Measurements from ENCODE around the gene TMIE.

Gene TMIE

DNA sequence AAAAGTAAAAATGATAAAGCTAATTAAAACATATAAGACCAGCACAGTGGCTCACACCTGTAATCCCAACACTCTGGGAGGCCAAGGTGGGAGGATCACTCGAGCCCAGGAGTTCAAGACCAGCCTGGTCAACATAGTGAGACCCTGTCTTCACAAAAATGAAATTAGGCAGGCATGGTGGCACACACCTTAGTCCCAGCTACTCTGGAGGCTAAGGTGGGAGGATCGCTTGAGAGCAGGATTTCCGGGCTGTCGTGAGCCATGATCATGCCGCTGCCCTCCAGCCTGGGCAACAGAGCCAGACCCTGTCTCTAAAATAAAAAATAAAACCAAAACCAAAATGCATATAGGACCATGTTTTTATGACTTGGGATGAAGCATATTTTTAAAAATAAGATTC, 21.3 kb downstream of the TMIE start:
- no peak overlapping the region for H3K4me3 ChIP-seq (replicated peaks; ENCODE audit: low read depth, low read length)
- TF ChIP-seq, protein P1, sequence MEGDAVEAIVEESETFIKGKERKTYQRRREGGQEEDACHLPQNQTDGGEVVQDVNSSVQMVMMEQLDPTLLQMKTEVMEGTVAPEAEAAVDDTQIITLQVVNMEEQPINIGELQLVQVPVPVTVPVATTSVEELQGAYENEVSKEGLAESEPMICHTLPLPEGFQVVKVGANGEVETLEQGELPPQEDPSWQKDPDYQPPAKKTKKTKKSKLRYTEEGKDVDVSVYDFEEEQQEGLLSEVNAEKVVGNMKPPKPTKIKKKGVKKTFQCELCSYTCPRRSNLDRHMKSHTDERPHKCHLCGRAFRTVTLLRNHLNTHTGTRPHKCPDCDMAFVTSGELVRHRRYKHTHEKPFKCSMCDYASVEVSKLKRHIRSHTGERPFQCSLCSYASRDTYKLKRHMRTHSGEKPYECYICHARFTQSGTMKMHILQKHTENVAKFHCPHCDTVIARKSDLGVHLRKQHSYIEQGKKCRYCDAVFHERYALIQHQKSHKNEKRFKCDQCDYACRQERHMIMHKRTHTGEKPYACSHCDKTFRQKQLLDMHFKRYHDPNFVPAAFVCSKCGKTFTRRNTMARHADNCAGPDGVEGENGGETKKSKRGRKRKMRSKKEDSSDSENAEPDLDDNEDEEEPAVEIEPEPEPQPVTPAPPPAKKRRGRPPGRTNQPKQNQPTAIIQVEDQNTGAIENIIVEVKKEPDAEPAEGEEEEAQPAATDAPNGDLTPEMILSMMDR (IDR thresholded peaks at IDR 0.05; ENCODE audit: low read depth, low read length, missing control alignments) = no peak
- no peak for DNase-seq (ENCODE audit: extremely low read depth, low read depth)

DNA sequence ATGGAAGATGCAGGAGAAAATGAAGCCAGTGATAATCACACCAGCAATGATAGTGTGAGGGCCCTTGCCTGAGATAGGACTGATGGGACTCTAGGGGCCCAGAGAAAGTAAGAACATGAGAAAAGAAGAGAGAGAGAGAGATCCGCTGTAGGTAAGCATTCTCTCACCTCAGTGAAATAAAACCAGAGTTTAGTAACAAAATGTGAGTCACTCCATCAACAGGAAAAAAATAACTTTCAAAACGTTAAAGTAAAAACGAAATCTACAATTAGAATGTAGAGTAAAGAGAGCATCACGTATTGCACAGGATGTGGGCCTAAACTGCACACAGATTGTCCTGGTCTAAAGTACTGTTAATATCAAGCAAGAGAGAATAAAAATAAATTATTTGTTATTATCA, 23.2 kb downstream of the TMIE start:
- TF ChIP-seq, protein P1 (IDR thresholded peaks at IDR 0.05; ENCODE audit: low read depth, low read length, missing control alignments) = no peak
- no peak overlapping the region for H3K4me3 ChIP-seq (replicated peaks; ENCODE audit: low read depth, low read length)
- DNase-seq (ENCODE audit: extremely low read depth, low read depth) = no peak

DNA sequence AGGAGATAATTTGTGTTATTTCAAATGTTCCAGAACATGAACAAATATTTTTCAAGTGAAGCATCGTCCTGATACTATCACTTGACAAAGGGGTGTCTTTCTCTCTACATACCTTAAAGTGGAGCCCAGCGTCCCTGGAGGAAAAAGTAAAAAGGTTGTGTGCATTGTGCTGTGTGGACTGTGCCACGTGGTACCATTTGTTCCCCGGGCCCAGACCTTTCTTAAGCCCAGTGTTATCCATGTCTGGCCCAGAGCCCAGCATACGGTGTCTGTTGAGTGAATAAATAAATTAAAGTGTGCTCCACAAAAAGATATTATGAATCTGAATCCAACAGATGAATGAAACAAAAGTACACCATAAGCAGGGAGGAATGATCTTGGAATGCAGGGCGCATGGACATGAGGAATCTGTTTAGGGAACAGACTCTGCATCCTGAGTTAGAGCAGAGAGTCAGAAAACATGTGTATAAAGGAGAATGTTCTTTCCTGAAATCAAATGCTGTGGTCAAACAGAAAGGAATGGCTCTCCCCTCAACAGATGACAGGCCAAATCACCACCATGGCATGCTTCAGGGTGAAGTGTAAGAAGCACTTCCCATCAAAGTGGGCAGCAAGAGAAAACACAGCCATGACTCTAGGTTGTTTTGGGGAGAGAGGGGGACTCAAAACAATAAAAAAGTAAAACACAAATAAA, 24.6 kb downstream of the TMIE start:
- no peak for DNase-seq (ENCODE audit: extremely low read depth, low read depth)
- no peak overlapping the region for H3K4me3 ChIP-seq (replicated peaks; ENCODE audit: low read depth, low read length)
- TF ChIP-seq, protein P1 (IDR thresholded peaks at IDR 0.05; ENCODE audit: low read depth, low read length, missing control alignments) = no peak

DNA sequence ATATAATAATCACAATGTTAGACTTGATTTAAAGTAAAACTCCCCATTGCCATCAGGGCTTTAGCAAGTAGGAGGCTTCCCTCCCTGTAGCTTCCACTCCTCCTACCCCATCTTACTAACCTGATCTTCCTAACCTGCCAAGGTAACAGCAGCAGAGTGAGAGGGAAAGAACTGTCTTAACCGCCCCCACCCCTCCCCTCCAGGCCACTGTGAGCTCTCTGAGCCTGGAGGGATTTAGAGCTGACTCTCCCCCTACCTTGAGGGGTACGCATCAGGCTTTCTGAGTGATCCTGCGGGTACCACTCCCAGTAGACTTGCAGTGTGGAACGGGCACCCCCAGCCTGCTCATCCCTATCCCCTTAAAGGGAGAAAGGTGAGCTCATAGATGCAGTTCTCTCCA, 27.8 kb downstream of the TMIE start:
- no peak overlapping the region for H3K4me3 ChIP-seq (replicated peaks; ENCODE audit: low read depth, low read length)
- DNase-seq (ENCODE audit: extremely low read depth, low read depth) = no peak
- TF ChIP-seq, protein P1 (IDR thresholded peaks at IDR 0.05; ENCODE audit: low read depth, low read length, missing control alignments) = no peak

DNA sequence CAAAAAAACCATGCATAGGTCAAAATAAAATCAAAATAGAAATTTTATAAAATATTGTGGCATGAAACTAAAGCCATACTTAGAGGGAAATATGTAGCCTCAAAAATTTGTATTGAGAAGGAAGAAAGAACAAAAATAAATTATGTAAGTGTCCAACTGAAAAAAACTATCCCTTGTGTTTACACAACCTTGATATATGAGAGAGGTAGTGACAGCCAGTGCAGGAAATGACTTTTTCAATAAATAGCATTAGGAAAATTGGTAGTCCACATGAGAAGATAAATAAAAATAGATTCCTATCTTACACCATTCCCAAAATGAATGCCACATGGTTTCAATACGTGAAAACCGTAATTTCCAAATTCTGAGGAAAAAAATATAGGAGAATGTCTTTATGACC, 29.6 kb downstream of the TMIE start:
- H3K4me3 ChIP-seq (replicated peaks; ENCODE audit: low read depth, low read length) = no peak overlapping the region
- DNase-seq (ENCODE audit: extremely low read depth, low read depth) = no peak
- TF ChIP-seq, protein P1 (IDR thresholded peaks at IDR 0.05; ENCODE audit: low read depth, low read length, missing control alignments) = no peak

DNA sequence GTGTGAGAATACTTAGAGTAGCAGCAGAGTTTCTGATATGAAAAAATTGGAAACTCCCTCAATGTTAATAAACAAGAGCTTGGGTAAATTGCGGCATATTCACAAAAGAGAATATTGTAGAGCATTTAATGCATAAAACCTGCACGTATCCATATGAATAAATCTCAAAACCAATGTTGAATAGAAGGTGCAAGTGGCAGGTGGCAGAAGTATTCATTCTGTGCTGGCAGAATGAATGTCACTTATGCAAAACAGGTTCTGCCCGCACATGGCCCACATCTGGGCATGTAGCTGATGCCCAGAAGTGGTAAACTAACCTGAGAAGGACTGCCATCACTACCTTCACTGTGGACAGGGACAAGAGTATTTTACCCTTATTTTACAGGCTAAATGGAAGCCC, 30.6 kb downstream of the TMIE start:
- H3K4me3 ChIP-seq (replicated peaks; ENCODE audit: low read depth, low read length) = no peak overlapping the region
- no peak for DNase-seq (ENCODE audit: extremely low read depth, low read depth)
- TF ChIP-seq, protein P1 (IDR thresholded peaks at IDR 0.05; ENCODE audit: low read depth, low read length, missing control alignments) = no peak

All from HFF-Myc (cell line).